Adrenal gland (tissue), 12 donors: ENCODE measurements around the gene ADARB2. TPM values are rescaled to one million over a fixed set of nuclear protein-coding genes. Genes with fewer than 3 reads are reported as not detected.

Source experiments
- DNase-seq, 7 donors: peaks; one replicate each; pipeline ENCODE4 v3.0.0-alpha.2; 2019 to 2020
- H3K27ac ChIP-seq, 5 donors: fragments of 200-600 bp; sonication (generic) in 4 of 5; 1 replicate in 3 of 5; 2 replicates in 2 of 5; pipeline versions ENCODE4 v1.5.1 to v1.8.0; 2016 to 2020; ENCODE audit warnings: mild to moderate bottlenecking in 1 of 5
- H3K27me3 ChIP-seq: fragments of 200-600 bp; 2 replicates; pipeline ENCODE4 v1.8.0; 2021
- H3K36me3 ChIP-seq, 2 donors: fragments of 200-600 bp; replicated peaks in 1 of 2; 1 replicate in 1 of 2; 2 replicates in 1 of 2; pipeline versions ENCODE4 v1.5.1 to v1.8.0; 2018 to 2022
- H3K4me1 ChIP-seq, 2 donors: fragments of 200-600 bp; replicated peaks in 1 of 2; 1 replicate in 1 of 2; 2 replicates in 1 of 2; pipeline versions ENCODE4 v1.5.1 to v1.8.0; 2018 to 2021
- H3K4me3 ChIP-seq, 4 donors: fragments of 200-600 bp; sonication (generic) in 3 of 4; one replicate each; pipeline ENCODE4 v1.5.1; 2016 to 2018
- H3K9me3 ChIP-seq, 3 donors: fragments of 200-600 bp; sonication (generic) in 1 of 3; replicated peaks in 1 of 3; 1 replicate in 2 of 3; 2 replicates in 1 of 3; pipeline versions ENCODE4 v1.5.1 to v1.8.0; 2016 to 2021
- CTCF ChIP-seq, 6 experiments: fragments of 450-650 bp in 4 of 6; fragments of 200-600 bp in 2 of 6; sonication (generic) in 1 of 6; IDR thresholded peaks; 1 replicate in 5 of 6; 2 replicates in 1 of 6; pipeline versions ENCODE4 v1.5.1 to v1.8.0; 2016 to 2021; ENCODE audit warnings: antibody characterized with exemption in 6 of 6, mild to moderate bottlenecking in 2 of 6, moderate library complexity in 1 of 6
- POLR2A ChIP-seq, 2 donors: fragments of 450-650 bp; IDR thresholded peaks; one replicate each; pipeline ENCODE4 v1.6.1; 2017; ENCODE audit warnings: antibody characterized with exemption in 2 of 2, mild to moderate bottlenecking in 2 of 2, moderate library complexity in 1 of 2
- WGBS, 4 donors: extraction: QIAGEN DNeasy Blood & Tissue Kit in 2 of 4; methylation state at CpG; one replicate each; pipeline versions ENCODE4 v1.1.5 to v1.1.7; 2013 to 2017; 5-methylcytosine and 5-hydroxymethylcytosine counted together
- intact Hi-C, 2 donors: fragments of 100-400 bp; cut with DNase I; formaldehyde crosslinking; loops; one replicate each; pipeline versions ENCODE4 v1.14.1 to v1.15.0; 2022 to 2023
- polyA plus RNA-seq, 3 donors: library from polyadenylated mRNA; stranded (reverse); fragments of 200-250 nt in 2 of 3; fragments of 350-450 nt in 1 of 3; fragmentation: Illumina TruSeq in 1 of 3; extraction: RNeasy Lipid Tissue Mini Kit (QIAGEN cat#74804) in 1 of 3; gene quantifications; one replicate each; pipeline ENCODE4 v1.2.3, GENCODE V29; 2013 to 2014
- total RNA-seq, 9 donors: library from RNA; depleted of rRNA in 4 of 9; stranded (reverse); fragments of >200 nt in 4 of 9; fragments of 120-200 nt in 1 of 9; fragmentation: NEBNext Ultra II Directional in 1 of 9; extraction: Animal tissue kit (Norgen Biotek cat#: 25700) in 1 of 9; gene quantifications; one replicate each; pipeline versions ENCODE4 v1.1.0 to v1.2.4, GENCODE V29; 2013 to 2023
- donor health status: healthy with polysubstance abuse.
- donor health status: Bipolar disorder and iron deficiency.
- donor health status: DM: yes; HTN: yes; CAD: no.
- donor health status: DM: no; HTN: no; CAD: no.
- donor health status: DM: no; HTN: no; CAD: no.
- donor health status: DM: yes; HTN: yes; CAD: no.

The ADARB2 gene
- total and polyA plus RNA-seq, 12 donors: 0.14 to 3.1 (median 0.91) TPM

GRCh38 chr10:1362589-1363445, 374.5 kb downstream of the ADARB2 start:
- H3K4me3 ChIP-seq: no peak overlapping the region
- WGBS, 4 donors: 60 to 91% (median 67%) methylated on average over 34 to 101 of the region's 101 CpGs
- H3K27me3 ChIP-seq: peaks cover 3% of the 10 kb centered on the region
- H3K27ac ChIP-seq: no peak overlapping the region
- H3K4me1 ChIP-seq: no peaks in the 10 kb centered on the region
- no peaks in the 10 kb centered on the region for H3K9me3 ChIP-seq
- intact Hi-C loops: no loop called here
- peak in 1 of 7 donors; percentile 2 for DNase-seq
- TF ChIP-seq POLR2A (IDR thresholded peaks at IDR 0.05) (no peak), CTCF (IDR thresholded peaks at IDR 0.05) (no peak)
- H3K36me3 ChIP-seq: no peaks in the 10 kb centered on the region

- intact Hi-C loops: no loop called here
- no peak overlapping the region for H3K27ac ChIP-seq
- no peaks in the 10 kb centered on the region for H3K36me3 ChIP-seq
- no peak for TF ChIP-seq CTCF (IDR thresholded peaks at IDR 0.05)
- TF ChIP-seq POLR2A (IDR thresholded peaks at IDR 0.05): no peak
- H3K4me1 ChIP-seq: no peaks in the 10 kb centered on the region
- H3K9me3 ChIP-seq: no peaks in the 10 kb centered on the region
- H3K4me3 ChIP-seq: no peak overlapping the region
- DNase-seq: peak in 1 of 7 donors; percentile 24
- 65 to 78% (median 77%) methylated on average over 13 of the region's 13 CpGs for WGBS, 4 donors
- peaks cover 3% of the 10 kb centered on the region for H3K27me3 ChIP-seq
These were observed 375.8 kb downstream of the ADARB2 start for GRCh38 chr10:1361411-1362105.

GRCh38 chr10:1360558-1361164, 376.7 kb downstream of the ADARB2 start:
- H3K4me1 ChIP-seq: no peaks in the 10 kb centered on the region
- H3K27ac ChIP-seq: no peak overlapping the region
- H3K9me3 ChIP-seq: no peaks in the 10 kb centered on the region
- H3K4me3 ChIP-seq: no peak overlapping the region
- no peaks in the 10 kb centered on the region for H3K36me3 ChIP-seq
- intact Hi-C loops: no loop called here
- TF ChIP-seq CTCF (IDR thresholded peaks at IDR 0.05) (no peak), POLR2A (IDR thresholded peaks at IDR 0.05) (no peak)
- WGBS, 4 donors: 30 to 43% (median 35%) methylated on average over 10 to 20 of the region's 20 CpGs
- peaks cover 6% of the 10 kb centered on the region for H3K27me3 ChIP-seq
- no peak for DNase-seq

GRCh38 chr10:1360011-1360557, 377.2 kb downstream of the ADARB2 start:
- Histone ChIP-seq H3K4me1 (no peaks in the 10 kb centered on the region), H3K9me3 (no peaks in the 10 kb centered on the region), H3K27me3 (peaks cover 6% of the 10 kb centered on the region), H3K36me3 (no peaks in the 10 kb centered on the region), H3K4me3 (no peak overlapping the region), H3K27ac (no peak overlapping the region)
- 53 to 66% (median 57%) methylated on average over 6 to 19 of the region's 19 CpGs for WGBS, 4 donors
- intact Hi-C loops: no loop called here
- no peak for DNase-seq
- TF ChIP-seq POLR2A (IDR thresholded peaks at IDR 0.05): no peak
- TF ChIP-seq CTCF (IDR thresholded peaks at IDR 0.05): no peak
